ENCODE data around the gene SPON1.

- no peak for TF ChIP-seq CTCF (IDR thresholded peaks at IDR 0.05; ENCODE audit: low read length)
- TF ChIP-seq EZH2 (optimal IDR thresholded peaks at IDR 0.05; ENCODE audit: low read depth, low read length) = no peak
- no peak for TF ChIP-seq EZH2phosphoT487 (IDR thresholded peaks at IDR 0.05; ENCODE audit: low read length)
Measured at GRCh38 chr11:14261066-14261465, 298.5 kb downstream of the SPON1 start.
